ENCODE results near the gene DHX35. TPM values are rescaled to one million over a fixed set of nuclear protein-coding genes. Genes with fewer than 3 reads are reported as not detected.

DHX35 gene
- polyA plus RNA-seq, 3 donors, result 1.6 to 11.2 (median 2.7) TPM

- intact Hi-C loops (cut with micrococcal nuclease), result no loop called here
- TF ChIP-seq CTCF (IDR thresholded peaks at IDR 0.05), result no peak
- Mint-ChIP-seq H3K27me3 (ENCODE audit: low read depth in 3 of 3) (peaks cover 2 to 19% (median 12%) of the 10 kb centered on the region in 3 donors), H3K27ac (no peak overlapping the region), H3K4me3 (no peak overlapping the region), H3K4me1 (no peaks in the 10 kb centered on the region), H3K9me3 (peaks cover 0 to 11% (median 4%) of the 10 kb centered on the region in 7 donors), H3K36me3 (no peaks in the 10 kb centered on the region)
- no peaks in the 10 kb centered on the region for H3K4me1 ChIP-seq (ENCODE audit: control insufficient read depth in 1 of 2, insufficient read depth in 2 of 2, low read length in 2 of 2)
- no peak overlapping the region for H2AFZ ChIP-seq (ENCODE audit: insufficient read depth, low read depth, low read length, poor library complexity, severe bottlenecking)
- 58% methylated on average over 5 of the region's 6 CpGs for WGBS (ENCODE audit: insufficient coverage)
- H3K79me2 ChIP-seq (ENCODE audit: insufficient read depth, low read length), result no peaks in the 10 kb centered on the region
- no peak overlapping the region for H3K4me2 ChIP-seq (replicated peaks; ENCODE audit: extremely low read depth, low read length, poor library complexity, severe bottlenecking)
- no peaks in the 10 kb centered on the region for H3K36me3 ChIP-seq (replicated peaks in 1 of 2; ENCODE audit: control insufficient read depth in 1 of 2, insufficient read depth in 2 of 2, low read length in 2 of 2)
- DNase-seq, result no peak
- no peaks in the 10 kb centered on the region for H4K20me1 ChIP-seq (ENCODE audit: insufficient read depth, low read length)
- H3K27me3 ChIP-seq (ENCODE audit: control insufficient read depth in 2 of 2, insufficient read depth in 2 of 2, low read length in 2 of 2), result peaks cover 0 to 2% of the 10 kb centered on the region in 2 donors
- no peak overlapping the region for H3K4me3 ChIP-seq (replicated peaks in 1 of 3; ENCODE audit: low read depth in 2 of 3, low read length in 3 of 3)
- no peak overlapping the region for H3K9ac ChIP-seq (ENCODE audit: insufficient read depth, low read length, poor library complexity, severe bottlenecking)
- H3K9me3 ChIP-seq (replicated peaks in 1 of 2; ENCODE audit: control insufficient read depth in 1 of 2, insufficient read depth in 1 of 2, low read length in 2 of 2), result no peaks in the 10 kb centered on the region
- H3K27ac ChIP-seq (ENCODE audit: low read depth in 1 of 2, low read length in 2 of 2), result no peak overlapping the region
These were observed 107.8 kb downstream of the DHX35 start for GRCh38 chr20:39069976-39070375.

DNA sequence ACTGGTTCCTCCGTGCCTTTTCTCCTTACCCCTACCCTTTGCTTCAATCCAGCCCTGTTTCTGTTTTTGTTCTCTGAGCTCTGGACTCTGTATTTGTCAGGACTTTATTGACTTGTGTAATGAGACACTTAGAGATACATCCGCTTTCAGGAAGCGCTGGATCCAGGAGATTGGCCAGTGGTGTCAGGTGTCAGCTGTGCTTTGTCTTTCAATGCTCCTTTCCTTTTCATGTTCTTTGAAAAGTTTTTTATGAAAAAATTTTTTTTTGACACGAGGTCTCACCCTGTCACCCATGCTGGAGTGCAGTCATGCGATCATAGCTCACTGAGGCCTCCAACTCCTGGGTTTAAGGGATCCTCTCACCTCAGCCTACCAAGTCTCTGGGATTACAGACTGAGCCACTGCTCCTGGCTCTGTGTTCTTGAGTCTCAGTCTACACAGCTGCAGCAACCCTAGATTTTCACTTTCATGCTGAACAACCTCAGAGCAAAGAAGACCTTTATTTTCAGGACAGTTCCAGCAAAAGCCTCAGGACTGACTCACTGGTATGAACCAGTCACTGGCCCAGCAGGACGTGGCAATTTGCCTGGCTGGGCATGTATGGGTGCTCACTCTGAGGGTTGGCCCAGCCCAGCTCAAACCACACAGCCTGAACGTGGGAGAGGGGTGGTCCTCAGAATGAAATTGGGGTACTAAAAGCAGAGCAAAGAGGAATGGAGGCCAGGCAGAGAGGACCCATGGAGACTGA, 108.5 kb downstream of the DHX35 start:
- Mint-ChIP-seq H3K4me1 (no peaks in the 10 kb centered on the region), H3K27ac (no peak overlapping the region), H3K27me3 (ENCODE audit: low read depth in 3 of 3) (peaks cover 6 to 22% (median 16%) of the 10 kb centered on the region in 3 donors), H3K9me3 (peaks cover 0 to 11% (median 4%) of the 10 kb centered on the region in 7 donors), H3K4me3 (no peak overlapping the region), H3K36me3 (no peaks in the 10 kb centered on the region)
- intact Hi-C loops (cut with micrococcal nuclease), result no loop called here
- H3K9me3 ChIP-seq (replicated peaks in 1 of 2; ENCODE audit: control insufficient read depth in 1 of 2, insufficient read depth in 1 of 2, low read length in 2 of 2), result no peaks in the 10 kb centered on the region
- no peaks in the 10 kb centered on the region for H4K20me1 ChIP-seq (ENCODE audit: insufficient read depth, low read length)
- H3K79me2 ChIP-seq (ENCODE audit: insufficient read depth, low read length), result no peaks in the 10 kb centered on the region
- DNase-seq, result no peak
- peaks cover 0 to 2% of the 10 kb centered on the region in 2 donors for H3K27me3 ChIP-seq (ENCODE audit: control insufficient read depth in 2 of 2, insufficient read depth in 2 of 2, low read length in 2 of 2)
- H3K4me3 ChIP-seq (replicated peaks in 1 of 3; ENCODE audit: low read depth in 2 of 3, low read length in 3 of 3), result no peak overlapping the region
- 72% methylated on average over 6 of the region's 7 CpGs for WGBS (ENCODE audit: insufficient coverage)
- H3K4me1 ChIP-seq (ENCODE audit: control insufficient read depth in 1 of 2, insufficient read depth in 2 of 2, low read length in 2 of 2), result no peaks in the 10 kb centered on the region
- no peak overlapping the region for H3K4me2 ChIP-seq (replicated peaks; ENCODE audit: extremely low read depth, low read length, poor library complexity, severe bottlenecking)
- no peak overlapping the region for H2AFZ ChIP-seq (ENCODE audit: insufficient read depth, low read depth, low read length, poor library complexity, severe bottlenecking)
- H3K9ac ChIP-seq (ENCODE audit: insufficient read depth, low read length, poor library complexity, severe bottlenecking), result no peak overlapping the region
- H3K27ac ChIP-seq (ENCODE audit: low read depth in 1 of 2, low read length in 2 of 2), result no peak overlapping the region
- no peaks in the 10 kb centered on the region for H3K36me3 ChIP-seq (replicated peaks in 1 of 2; ENCODE audit: control insufficient read depth in 1 of 2, insufficient read depth in 2 of 2, low read length in 2 of 2)
- TF ChIP-seq CTCF (IDR thresholded peaks at IDR 0.05), result no peak

All from CD14-positive monocyte (primary cell).